NCI-H1436 treated with DMSO at 0.1 percent for 48 hours (cell line): ENCODE results near the gene NUP153.
"Not testable (repeated sequence)": the region's sequence is repeated elsewhere in the genome, so short reads cannot be mapped to it uniquely, and the experiment has no call there.

Experiments used
- DNase-seq: peaks from one replicate; lab custom pipeline; 2025; lab: John Stamatoyannopoulos, UW

NUP153 gene

DNA sequence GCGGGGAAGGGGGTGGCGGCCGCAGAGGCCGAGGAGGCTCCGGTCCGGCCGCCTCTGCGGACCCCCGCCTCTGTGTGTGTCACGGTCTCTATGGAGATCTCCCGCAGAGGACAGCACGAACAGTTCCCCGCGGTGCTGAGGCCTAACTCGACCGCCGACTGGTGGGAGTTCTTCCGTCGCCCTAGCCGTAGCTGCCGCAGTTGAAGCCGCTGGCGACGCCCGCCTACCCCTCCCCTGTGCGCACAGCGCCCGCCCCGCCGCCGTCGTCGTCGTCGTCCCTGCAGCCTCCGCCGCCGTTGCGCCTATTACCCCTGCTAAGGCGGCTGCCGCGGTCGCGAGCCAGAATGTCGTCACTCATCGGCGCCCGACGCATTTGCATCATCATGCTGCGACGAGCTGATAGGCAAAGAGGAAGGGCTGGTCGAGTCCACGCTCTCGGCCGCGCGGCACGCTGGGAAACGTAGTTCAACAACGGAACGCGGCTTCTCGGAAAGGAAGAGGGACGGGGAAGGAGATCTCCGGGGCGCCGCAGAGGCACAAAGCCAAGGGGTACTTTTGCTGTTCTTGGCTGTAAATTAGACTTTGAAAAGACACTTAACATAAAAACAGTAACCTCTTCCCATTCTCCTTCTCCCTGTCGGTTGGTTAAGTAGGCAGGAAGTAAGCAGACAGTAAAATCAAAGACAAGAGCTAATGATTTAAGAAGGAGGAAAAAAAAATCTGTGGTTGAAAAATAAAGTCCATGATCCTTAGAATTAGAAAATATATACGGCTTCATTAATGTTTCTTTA is at the start of gene NUP153:
Gene NUP153, minus strand, starts transcription at position 346 of the 791 bp plus-strand sequence. CDS start 538 bp downstream, outside the sequence.
- DNase-seq: peak; percentile 84

GRCh38 chr6:17754254-17754653 is 47.5 kb upstream of the NUP153 start:
- no peak for DNase-seq

GRCh38 chr6:17745324-17745723 is 38.6 kb upstream of the NUP153 start:
- not testable (repeated sequence) for DNase-seq

- DNase-seq: not testable (repeated sequence)
Measured at GRCh38 chr6:17744757-17745308, 38.1 kb upstream of the NUP153 start.

GRCh38 chr6:17744019-17744756 is 37.5 kb upstream of the NUP153 start:
- DNase-seq: no peak

DNA sequence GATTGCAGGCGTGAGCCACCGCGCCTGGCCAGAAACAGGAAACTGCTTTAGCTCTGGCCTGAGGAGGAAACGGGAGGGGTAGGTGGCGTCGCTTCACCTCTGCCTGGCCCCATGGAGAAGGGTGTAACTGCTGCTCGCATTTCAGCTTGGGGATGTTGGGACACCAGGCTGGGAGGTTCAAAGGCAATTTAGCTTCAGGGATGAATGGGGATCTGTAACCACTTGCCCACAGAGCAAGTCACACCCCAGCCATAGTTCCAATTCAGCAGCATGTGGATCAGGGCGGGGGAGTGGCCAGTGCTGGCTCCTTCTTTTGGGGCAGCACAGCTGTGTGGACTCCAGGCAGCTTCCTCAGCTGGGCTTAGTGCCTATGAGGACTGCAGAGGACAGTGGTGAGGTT is 34.8 kb upstream of the NUP153 start:
- no peak for DNase-seq

DNA sequence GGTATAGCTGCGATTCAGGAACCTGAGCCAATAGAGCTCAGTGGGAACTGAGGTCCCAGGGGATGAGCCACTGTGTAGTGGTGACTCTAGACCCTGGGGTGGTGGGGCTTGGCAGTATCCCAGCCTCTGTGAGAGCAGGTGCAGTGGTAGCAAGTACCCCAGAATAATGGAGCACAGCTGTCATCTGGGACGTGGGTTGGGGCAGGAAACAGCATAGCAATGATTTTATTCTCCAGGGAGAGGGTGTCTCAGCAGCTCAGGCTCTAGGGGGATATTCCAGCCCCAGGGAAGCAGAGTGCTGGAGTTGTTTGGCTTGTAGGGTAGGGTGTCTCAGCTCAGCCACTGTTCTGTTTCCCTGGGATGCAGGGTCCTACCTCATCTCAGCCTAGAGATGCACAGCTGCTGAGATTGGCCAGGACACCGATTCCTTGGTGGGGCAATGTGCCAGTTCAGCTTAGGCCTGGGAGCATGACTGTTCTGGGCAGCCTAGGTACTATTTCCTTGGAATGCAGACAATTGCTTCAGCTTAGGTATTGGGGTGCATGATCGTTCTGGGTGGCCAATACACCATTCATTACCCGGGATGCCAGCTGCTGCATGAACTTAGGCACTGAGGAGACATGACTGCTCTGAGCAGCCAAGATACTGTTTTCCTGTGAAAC is 34.0 kb upstream of the NUP153 start:
- peak; percentile 79 for DNase-seq

DNA sequence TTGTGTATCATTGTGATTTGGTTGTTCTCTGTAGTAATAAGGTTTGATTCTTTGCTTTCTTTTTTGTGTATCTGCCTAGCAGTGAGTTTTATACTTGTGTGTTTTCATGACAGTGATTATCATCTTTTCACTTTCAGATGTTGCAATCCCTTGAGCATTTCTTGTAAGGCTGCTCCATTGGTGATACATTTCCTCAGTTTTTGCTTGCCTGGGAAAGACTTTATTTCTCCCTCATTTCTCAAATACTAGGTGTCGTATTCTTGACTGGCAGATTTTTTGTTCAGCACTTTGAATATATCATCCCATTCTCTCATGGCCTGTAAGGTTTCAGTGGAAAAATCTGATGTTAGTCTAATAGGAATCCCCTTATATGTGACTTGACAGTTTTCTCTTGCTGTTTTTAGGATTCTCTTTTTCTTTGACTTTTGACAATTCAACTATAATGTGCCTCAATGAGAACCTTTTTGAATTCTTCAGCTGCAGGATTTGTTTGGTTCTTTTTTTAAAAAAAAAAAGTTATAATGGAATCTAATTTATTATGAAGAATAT is 31.1 kb upstream of the NUP153 start:
- no peak for DNase-seq

DNA sequence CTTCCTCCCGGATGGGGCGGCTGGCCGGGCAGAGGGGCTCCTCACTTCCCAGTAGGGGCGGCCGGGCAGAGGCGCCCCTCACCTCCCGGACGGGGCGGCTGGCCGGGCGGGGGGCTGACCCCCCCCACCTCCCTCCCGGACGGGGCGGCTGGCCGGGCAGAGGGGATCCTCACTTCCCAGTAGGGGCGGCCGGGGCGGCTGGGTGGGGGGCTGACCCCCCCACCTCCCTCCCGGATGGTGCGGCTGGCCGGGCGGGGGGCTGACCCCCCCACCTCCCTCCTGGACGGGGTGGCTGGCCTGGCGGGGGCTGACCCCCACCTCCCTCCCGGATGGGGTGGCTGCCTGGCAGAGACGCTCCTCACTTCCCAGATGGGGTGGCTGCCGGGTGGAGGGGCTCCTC is 28.6 kb upstream of the NUP153 start:
- not testable (repeated sequence) for DNase-seq

GRCh38 chr6:17730078-17730704 is 23.5 kb upstream of the NUP153 start:
- no peak for DNase-seq

GRCh38 chr6:17729223-17730077 is 22.7 kb upstream of the NUP153 start:
- no peak for DNase-seq

- no peak for DNase-seq
Measured at GRCh38 chr6:17728551-17729222, 22.0 kb upstream of the NUP153 start.

DNA sequence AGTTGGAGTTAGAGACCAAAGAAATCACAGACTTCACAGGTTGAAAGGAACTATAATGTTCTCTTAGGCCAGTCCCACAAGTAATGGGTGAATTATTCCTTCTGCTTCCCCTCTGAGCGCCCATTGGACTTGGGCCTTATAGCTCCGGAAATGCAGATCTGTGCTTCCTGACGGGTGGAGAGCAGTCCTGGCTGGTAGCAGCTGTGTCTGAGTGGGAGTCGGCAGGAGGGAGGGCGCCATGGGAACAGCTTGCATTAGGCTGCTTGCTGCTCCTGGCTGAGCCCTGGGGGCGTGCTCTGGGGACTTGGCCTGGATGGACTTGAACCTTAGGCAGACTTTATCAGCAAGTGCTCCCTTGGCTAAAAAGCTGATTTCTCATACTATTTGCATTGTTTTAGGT is 18.4 kb upstream of the NUP153 start:
- peak; percentile 36 for DNase-seq

- no peak for DNase-seq
Measured at GRCh38 chr6:17724341-17724740, 17.6 kb upstream of the NUP153 start.

- DNase-seq: no peak
Measured at GRCh38 chr6:17721671-17722070, 14.9 kb upstream of the NUP153 start.

DNA sequence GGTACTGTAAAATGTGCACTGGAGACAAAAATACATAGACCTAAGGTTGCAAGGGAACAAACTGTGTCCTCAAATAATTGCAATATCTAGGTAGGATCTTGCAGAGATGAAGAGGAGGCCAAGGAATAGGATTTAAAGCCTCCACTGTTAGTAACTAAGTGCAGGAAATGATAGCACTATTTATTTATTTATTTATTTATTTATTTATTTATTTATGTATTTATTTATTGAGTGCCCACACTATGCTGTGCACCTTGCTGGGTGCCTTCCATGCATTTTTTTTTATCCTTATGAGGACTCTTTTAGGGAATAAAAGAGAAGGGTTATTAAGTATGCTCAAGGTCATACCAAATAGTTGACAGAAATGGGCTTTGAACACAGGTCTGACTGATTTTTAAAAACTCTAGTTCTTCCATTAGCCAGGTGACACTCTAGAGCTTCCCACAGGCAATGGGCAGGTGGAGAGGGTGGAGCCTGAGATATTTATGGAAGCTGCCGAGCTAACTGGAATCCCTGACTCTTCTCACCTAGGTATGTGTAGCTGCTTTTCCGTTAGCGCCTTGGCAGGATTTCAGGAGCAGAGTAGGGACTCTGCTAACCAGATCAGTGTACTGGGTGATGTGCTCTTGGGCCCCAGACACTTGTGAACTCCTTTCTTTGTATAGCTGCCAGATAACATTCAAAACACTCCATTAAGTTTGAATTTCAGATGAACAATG is 12.8 kb upstream of the NUP153 start:
- DNase-seq: no peak

DNA sequence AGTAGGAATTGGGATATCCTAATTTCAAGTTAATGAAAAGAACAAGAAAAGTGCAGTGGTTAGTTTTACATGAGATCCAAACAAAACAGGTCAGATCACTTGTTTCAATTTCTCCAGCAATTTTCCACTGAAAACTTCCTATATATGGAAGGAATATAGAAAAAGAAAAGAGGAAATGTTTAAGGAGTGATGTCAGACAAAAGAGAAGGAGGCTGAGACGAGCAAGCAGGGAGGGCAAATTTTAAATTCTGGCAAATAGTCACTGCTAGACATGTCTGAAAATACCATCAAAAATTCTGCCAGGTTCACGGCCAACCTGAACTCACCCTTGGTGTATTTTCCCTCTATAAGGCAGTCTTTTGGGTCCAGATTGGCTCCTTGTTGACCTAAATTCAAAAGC is 9.5 kb upstream of the NUP153 start:
- DNase-seq: no peak

DNA sequence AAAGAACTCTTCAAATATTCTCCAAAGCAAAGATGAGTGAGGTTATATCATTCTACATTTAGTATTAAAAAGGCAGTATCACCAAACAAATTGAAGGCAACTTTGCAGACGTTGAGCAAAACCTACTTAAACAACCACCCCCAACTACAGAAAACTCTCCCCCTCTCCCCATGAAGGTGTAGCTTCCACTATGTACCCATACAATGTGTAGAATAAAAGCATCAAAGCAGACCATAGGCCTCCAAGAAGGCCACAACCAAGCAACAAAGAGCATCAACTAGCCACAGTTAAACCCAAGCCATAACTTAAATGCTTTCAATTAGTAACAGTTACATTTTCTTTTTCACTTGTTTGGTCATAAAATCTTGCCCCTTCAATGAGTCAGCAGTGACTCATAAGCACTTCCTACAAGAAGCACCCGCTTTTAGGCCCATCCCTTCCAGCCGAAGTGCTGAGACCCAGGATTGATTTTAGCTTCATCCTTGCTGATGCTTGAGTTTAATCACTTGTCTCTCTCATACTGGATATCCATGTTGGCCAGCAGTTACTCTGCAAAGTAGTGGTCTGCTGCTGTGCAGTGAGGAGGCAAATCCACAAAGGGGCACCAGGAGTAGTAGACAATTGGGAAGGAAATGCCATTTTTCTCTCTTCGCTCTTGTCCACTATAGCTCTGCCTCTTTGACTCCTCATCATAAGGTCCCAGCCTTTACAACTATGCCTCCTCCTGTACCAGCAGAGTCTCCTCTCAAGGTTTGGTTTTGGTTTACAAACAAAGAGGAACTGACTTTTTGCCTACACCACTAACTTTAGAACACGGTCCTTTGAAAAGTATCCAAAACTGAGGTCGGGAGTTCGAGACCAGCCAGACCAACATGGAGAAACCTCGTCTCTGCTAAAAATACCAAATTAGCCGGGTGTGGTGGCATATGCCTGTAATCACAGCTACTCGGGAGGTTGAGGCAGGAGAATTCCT is 8.4 kb upstream of the NUP153 start:
- no peak for DNase-seq
